ENCODE measurements around the gene NRTN. TPM values are rescaled to one million over a fixed set of nuclear protein-coding genes. Genes with fewer than 3 reads are reported as not detected.
A peak's percentile ranks its signal among the peaks of the same experiment; 100 is the strongest.

NRTN gene
- total RNA-seq, 1 experiment from 2014 or later = 4.6 TPM

DNA sequence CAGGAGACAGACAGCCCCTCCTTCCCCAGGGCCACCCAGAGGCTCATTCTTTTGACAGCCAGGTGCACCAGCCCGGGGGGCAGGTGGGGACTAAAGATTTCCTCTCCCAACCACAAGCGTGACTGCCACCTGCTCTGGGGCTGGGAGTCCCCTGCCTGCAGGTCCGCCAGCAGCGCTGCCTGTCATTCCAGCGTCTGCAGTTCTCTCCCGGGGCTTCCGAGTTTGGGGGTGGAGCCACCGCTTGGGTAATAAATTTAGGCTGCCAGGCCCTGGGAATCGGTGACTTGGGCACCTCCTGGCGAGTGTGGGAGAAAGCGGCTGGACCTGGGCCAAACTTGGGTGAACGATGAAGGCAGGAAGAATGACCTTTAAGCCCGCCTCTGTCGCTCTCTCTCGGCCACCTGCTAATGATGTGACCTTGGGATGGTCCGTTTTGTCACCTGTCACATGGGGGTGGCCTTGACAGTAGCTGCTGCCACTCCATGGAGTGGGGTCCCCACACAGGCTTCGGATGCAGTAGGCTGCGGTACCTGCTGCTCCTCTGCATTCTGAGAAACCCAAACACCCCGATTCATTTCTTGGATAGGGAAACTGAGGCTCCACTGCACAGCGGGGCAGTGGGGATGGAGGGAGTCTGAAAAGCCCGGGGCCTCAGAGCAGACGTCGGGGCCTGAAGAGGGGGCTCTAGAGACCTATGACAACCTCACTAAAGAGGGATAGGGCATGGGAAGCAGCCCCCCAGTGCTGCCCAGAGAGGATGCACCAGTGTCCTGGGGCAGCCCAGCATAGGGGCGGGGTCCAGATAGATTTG, 21.9 kb downstream of the NRTN start:
- Mint-ChIP-seq H3K36me3 (ENCODE audit: insufficient read depth in 1 of 3, low read depth in 3 of 3) (no peaks in the 10 kb centered on the region), H3K4me1 (peaks cover 2 to 16% of the 10 kb centered on the region in 2 experiments; a peak in 2 of 4 replicates), H3K27ac (peak overlapping the region in 1 of 3 experiments; percentile 95; a peak in 3 of 7 replicates), H3K9me3 (peaks cover 0 to 1% of the 10 kb centered on the region in 2 experiments; a peak in 3 of 5 replicates), H3K27me3 (ENCODE audit: low read depth) (peaks cover 9% of the 10 kb centered on the region), H3K4me3 (peak overlapping the region; percentile 85 to 93)
- Histone ChIP-seq H3K23me2 (ENCODE audit: insufficient read length, low read depth, low read length, poor library complexity, severe bottlenecking) (peaks cover 12% of the 10 kb centered on the region), H3K27ac (ENCODE audit: insufficient read length, low read depth, low read length) (no peak overlapping the region), H3K23ac (ENCODE audit: insufficient read length, low read depth, low read length) (no peak overlapping the region), H3K79me2 (ENCODE audit: insufficient read depth, low read length) (no peaks in the 10 kb centered on the region), H2BK12ac (ENCODE audit: insufficient read length, low read depth, low read length) (no peak overlapping the region), H3K4me2 (ENCODE audit: insufficient read depth, insufficient read length, low read length) (peak overlapping the region; percentile 85), H2BK20ac (ENCODE audit: low read depth, low read length, poor library complexity, severe bottlenecking) (no peak overlapping the region), H4K91ac (ENCODE audit: insufficient read length, low read depth, low read length) (no peak overlapping the region), H3K14ac (ENCODE audit: insufficient read depth, low read length) (no peak overlapping the region), H2BK120ac (ENCODE audit: low read depth, low read length, poor library complexity, severe bottlenecking) (no peak overlapping the region), H3T11ph (ENCODE audit: low read length) (no peak overlapping the region), H4K20me1 (ENCODE audit: control insufficient read depth, insufficient read depth, insufficient read length) (no peaks in the 10 kb centered on the region), H3K79me1 (ENCODE audit: insufficient read depth, low read depth, low read length, poor library complexity, severe bottlenecking) (no peaks in the 10 kb centered on the region), H3K9ac (ENCODE audit: extremely low read depth, insufficient read length, low read length) (no peak overlapping the region), H3K18ac (ENCODE audit: insufficient read length, low read depth, low read length) (no peak overlapping the region), H3K27me3 (ENCODE audit: insufficient read depth, low read length) (no peaks in the 10 kb centered on the region), H2BK15ac (ENCODE audit: low read depth, low read length) (no peak overlapping the region), H3K4ac (ENCODE audit: low read depth, low read length) (no peak overlapping the region), H4K8ac (replicated peaks; ENCODE audit: insufficient read length, low read depth, low read length) (no peak overlapping the region), H3K9me3 (ENCODE audit: control insufficient read depth, low read depth, low read length) (no peaks in the 10 kb centered on the region), H3K56ac (ENCODE audit: insufficient read length, low read depth, low read length) (no peak overlapping the region), H4K5ac (ENCODE audit: insufficient read length, low read depth, low read length) (no peak overlapping the region), H2AK5ac (ENCODE audit: insufficient read length, low read length) (no peak overlapping the region), H3K4me1 (ENCODE audit: insufficient read depth, low read length) (no peaks in the 10 kb centered on the region), H2AFZ (ENCODE audit: low read length) (no peak overlapping the region), H2BK5ac (ENCODE audit: insufficient read length, low read length) (no peak overlapping the region)
- TF ChIP-seq, protein P1, sequence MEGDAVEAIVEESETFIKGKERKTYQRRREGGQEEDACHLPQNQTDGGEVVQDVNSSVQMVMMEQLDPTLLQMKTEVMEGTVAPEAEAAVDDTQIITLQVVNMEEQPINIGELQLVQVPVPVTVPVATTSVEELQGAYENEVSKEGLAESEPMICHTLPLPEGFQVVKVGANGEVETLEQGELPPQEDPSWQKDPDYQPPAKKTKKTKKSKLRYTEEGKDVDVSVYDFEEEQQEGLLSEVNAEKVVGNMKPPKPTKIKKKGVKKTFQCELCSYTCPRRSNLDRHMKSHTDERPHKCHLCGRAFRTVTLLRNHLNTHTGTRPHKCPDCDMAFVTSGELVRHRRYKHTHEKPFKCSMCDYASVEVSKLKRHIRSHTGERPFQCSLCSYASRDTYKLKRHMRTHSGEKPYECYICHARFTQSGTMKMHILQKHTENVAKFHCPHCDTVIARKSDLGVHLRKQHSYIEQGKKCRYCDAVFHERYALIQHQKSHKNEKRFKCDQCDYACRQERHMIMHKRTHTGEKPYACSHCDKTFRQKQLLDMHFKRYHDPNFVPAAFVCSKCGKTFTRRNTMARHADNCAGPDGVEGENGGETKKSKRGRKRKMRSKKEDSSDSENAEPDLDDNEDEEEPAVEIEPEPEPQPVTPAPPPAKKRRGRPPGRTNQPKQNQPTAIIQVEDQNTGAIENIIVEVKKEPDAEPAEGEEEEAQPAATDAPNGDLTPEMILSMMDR (conservative IDR thresholded peaks at IDR 0.05) = peak; percentile 32; the same call in 2 of the 3 replicates
- peak; percentile 84 for DNase-seq
- WGBS (ENCODE audit: extremely low coverage, insufficient read length, low lambda C conversion rate) = no CpG with 5 or more reads among the region's 24 CpGs

All from H9 (cell line).